MM.1S (cell line): ENCODE data around the gene SS18.

Experiments used
- DNase-seq: peaks from one replicate; pipeline ENCODE4 v3.0.0-alpha.2; 2015
- H2AFZ ChIP-seq: fragments of 300-600 bp; sonication (generic); 2 replicates; pipeline ENCODE4 v1.6.0; 2016; ENCODE audit warnings: antibody characterized with exemption, low read length
- H3F3A ChIP-seq: fragments of 300-600 bp; sonication (generic); 2 replicates; pipeline ENCODE4 v1.6.1; 2016; ENCODE audit warnings: mild to moderate bottlenecking, antibody characterized with exemption, low read length, moderate library complexity, mixed read lengths; ENCODE audit not compliant: insufficient read depth
- H3K27ac ChIP-seq: fragments of 300-600 bp; sonication (generic); 2 replicates; pipeline ENCODE4 v1.5.1; 2016; ENCODE audit warnings: mild to moderate bottlenecking, low read length
- H3K27me3 ChIP-seq: fragments of 300-600 bp; sonication (generic); replicated peaks from 2 replicates; pipeline ENCODE4 v1.6.0; 2016; ENCODE audit warnings: low read length; ENCODE audit not compliant: insufficient read depth
- H3K36me3 ChIP-seq: fragments of 300-600 bp; sonication (generic); replicated peaks from 2 replicates; pipeline ENCODE4 v1.6.1; 2016; ENCODE audit warnings: mild to moderate bottlenecking, low read length, mixed read lengths; ENCODE audit not compliant: insufficient read depth
- H3K4me1 ChIP-seq: fragments of 300-600 bp; sonication (generic); 2 replicates; pipeline ENCODE4 v1.6.1; 2016; ENCODE audit warnings: low read length, mixed read lengths
- H3K4me2 ChIP-seq: fragments of 300-600 bp; sonication (generic); 2 replicates; pipeline ENCODE4 v1.6.0; 2016; ENCODE audit warnings: low read depth, low read length
- H3K4me3 ChIP-seq: fragments of 300-600 bp; sonication (generic); 2 replicates; pipeline ENCODE4 v1.5.1; 2016; ENCODE audit warnings: low read length, mixed read lengths
- H3K79me2 ChIP-seq: fragments of 300-600 bp; sonication (generic); 2 replicates; pipeline ENCODE4 v1.6.1; 2016; ENCODE audit warnings: mixed run types, low read length, mixed read lengths
- H3K9ac ChIP-seq: fragments of 300-600 bp; sonication (generic); 2 replicates; pipeline ENCODE4 v1.6.1; 2016; ENCODE audit warnings: low read length, mixed read lengths
- H3K9me2 ChIP-seq: fragments of 300-600 bp; sonication (generic); replicated peaks from 2 replicates; pipeline ENCODE4 v1.6.1; 2016; ENCODE audit warnings: mild to moderate bottlenecking, low read length, mixed read lengths; ENCODE audit not compliant: insufficient read depth
- H3K9me3 ChIP-seq: fragments of 300-600 bp; sonication (generic); replicated peaks from 2 replicates; pipeline ENCODE4 v1.6.1; 2016; ENCODE audit warnings: mild to moderate bottlenecking, low read length, mixed read lengths; ENCODE audit not compliant: insufficient read depth
- H4K20me1 ChIP-seq: fragments of 300-600 bp; sonication (generic); 2 replicates; pipeline ENCODE4 v1.6.1; 2016; ENCODE audit warnings: mild to moderate bottlenecking, low read length, moderate library complexity, mixed read lengths; ENCODE audit not compliant: insufficient read depth
- EZH2 ChIP-seq: fragments of 300-600 bp; sonication (generic); optimal IDR thresholded peaks from 2 replicates; pipeline ENCODE3; 2017; ENCODE audit warnings: low read depth, mild to moderate bottlenecking, antibody characterized with exemption, low read length, mixed read lengths
- EZH2phosphoT487 ChIP-seq: fragments of 300-600 bp; sonication (generic); IDR thresholded peaks from 2 replicates; pipeline ENCODE4 v1.6.1; 2018; ENCODE audit warnings: antibody characterized with exemption, low read length
- TF ChIP-seq, protein P1 (sequence below): fragments of 300-600 bp; sonication (generic); IDR thresholded peaks from 2 replicates; pipeline ENCODE4 v1.5.1; 2016; ENCODE audit warnings: antibody characterized with exemption, low read length, mixed read lengths

SS18 gene

DNA sequence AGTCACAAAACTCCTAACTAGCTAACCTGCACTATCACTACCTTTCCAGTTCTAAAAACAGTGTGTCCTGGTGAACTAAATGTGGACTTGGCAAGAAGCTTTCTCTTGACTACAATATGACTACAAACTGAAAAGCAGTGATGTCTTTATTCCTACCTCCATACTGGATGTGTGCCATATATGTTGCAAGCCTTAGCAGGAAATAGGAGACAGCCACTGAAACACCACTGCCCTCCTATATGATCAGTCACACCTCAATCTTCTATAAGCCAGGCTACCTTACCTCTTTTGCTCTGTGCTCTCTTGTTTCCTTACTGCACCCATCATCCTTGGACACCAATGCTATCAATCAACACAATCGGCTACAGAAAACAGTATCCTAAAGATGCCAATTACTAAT, 34.1 kb downstream of the SS18 start:
- Histone ChIP-seq H3K27ac (no peak overlapping the region), H3K4me3 (no peak overlapping the region), H3K79me2 (peaks cover 52% of the 10 kb centered on the region), H3K27me3 (no peaks in the 10 kb centered on the region), H3K4me2 (no peak overlapping the region), H3K4me1 (no peaks in the 10 kb centered on the region), H3K9me2 (no peaks in the 10 kb centered on the region), H3K9ac (no peak overlapping the region), H3K36me3 (peaks cover 15% of the 10 kb centered on the region), H4K20me1 (no peaks in the 10 kb centered on the region), H2AFZ (no peak overlapping the region), H3F3A (no peaks in the 10 kb centered on the region; the same call in 1 of the 2 replicates), H3K9me3 (no peaks in the 10 kb centered on the region)
- DNase-seq, result no peak
- no peak for TF ChIP-seq EZH2

- TF ChIP-seq EZH2, result no peak
- TF ChIP-seq, protein P1, sequence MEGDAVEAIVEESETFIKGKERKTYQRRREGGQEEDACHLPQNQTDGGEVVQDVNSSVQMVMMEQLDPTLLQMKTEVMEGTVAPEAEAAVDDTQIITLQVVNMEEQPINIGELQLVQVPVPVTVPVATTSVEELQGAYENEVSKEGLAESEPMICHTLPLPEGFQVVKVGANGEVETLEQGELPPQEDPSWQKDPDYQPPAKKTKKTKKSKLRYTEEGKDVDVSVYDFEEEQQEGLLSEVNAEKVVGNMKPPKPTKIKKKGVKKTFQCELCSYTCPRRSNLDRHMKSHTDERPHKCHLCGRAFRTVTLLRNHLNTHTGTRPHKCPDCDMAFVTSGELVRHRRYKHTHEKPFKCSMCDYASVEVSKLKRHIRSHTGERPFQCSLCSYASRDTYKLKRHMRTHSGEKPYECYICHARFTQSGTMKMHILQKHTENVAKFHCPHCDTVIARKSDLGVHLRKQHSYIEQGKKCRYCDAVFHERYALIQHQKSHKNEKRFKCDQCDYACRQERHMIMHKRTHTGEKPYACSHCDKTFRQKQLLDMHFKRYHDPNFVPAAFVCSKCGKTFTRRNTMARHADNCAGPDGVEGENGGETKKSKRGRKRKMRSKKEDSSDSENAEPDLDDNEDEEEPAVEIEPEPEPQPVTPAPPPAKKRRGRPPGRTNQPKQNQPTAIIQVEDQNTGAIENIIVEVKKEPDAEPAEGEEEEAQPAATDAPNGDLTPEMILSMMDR, result no peak
- no peak for TF ChIP-seq EZH2phosphoT487
These were observed 37.9 kb downstream of the SS18 start for GRCh38 chr18:26052505-26052904.

GRCh38 chr18:26051843-26052242, 38.6 kb downstream of the SS18 start:
- Histone ChIP-seq H3K4me3 (no peak overlapping the region), H3F3A (no peaks in the 10 kb centered on the region; the same call in 1 of the 2 replicates), H3K9me3 (no peaks in the 10 kb centered on the region), H3K9me2 (no peaks in the 10 kb centered on the region), H2AFZ (no peak overlapping the region), H3K4me1 (peaks cover 2% of the 10 kb centered on the region), H3K27ac (no peak overlapping the region), H3K9ac (no peak overlapping the region), H3K79me2 (peaks cover 41% of the 10 kb centered on the region), H4K20me1 (no peaks in the 10 kb centered on the region), H3K4me2 (no peak overlapping the region), H3K36me3 (peaks cover 8% of the 10 kb centered on the region; the same call in 1 of the 2 replicates), H3K27me3 (no peaks in the 10 kb centered on the region)
- TF ChIP-seq EZH2phosphoT487 (no peak), EZH2 (no peak)
- TF ChIP-seq, protein P1, result no peak
- DNase-seq, result no peak

More at GRCh38 chr18:26052505-26052904, 37.9 kb downstream of the SS18 start:
- H3K79me2 ChIP-seq, result peaks cover 47% of the 10 kb centered on the region
- H3K36me3 ChIP-seq, result peaks cover 14% of the 10 kb centered on the region
- no peaks in the 10 kb centered on the region for H3K4me1 ChIP-seq
- no peak overlapping the region for H3K27ac ChIP-seq
- H3F3A ChIP-seq, result no peaks in the 10 kb centered on the region; the same call in 1 of the 2 replicates
- no peaks in the 10 kb centered on the region for H3K27me3 ChIP-seq
- no peaks in the 10 kb centered on the region for H4K20me1 ChIP-seq
- H3K9me3 ChIP-seq, result no peaks in the 10 kb centered on the region
- DNase-seq, result no peak
- no peak overlapping the region for H2AFZ ChIP-seq
- no peak overlapping the region for H3K4me2 ChIP-seq
- no peak overlapping the region for H3K4me3 ChIP-seq
- H3K9me2 ChIP-seq, result no peaks in the 10 kb centered on the region
- H3K9ac ChIP-seq, result no peak overlapping the region

- H3K4me3 ChIP-seq, result no peak overlapping the region
- no peak overlapping the region for H2AFZ ChIP-seq
- H3K9ac ChIP-seq, result no peak overlapping the region
- peaks cover 41% of the 10 kb centered on the region for H3K79me2 ChIP-seq
- peaks cover 10% of the 10 kb centered on the region for H3K4me1 ChIP-seq
- H4K20me1 ChIP-seq, result no peaks in the 10 kb centered on the region
- H3F3A ChIP-seq, result peaks cover 6% of the 10 kb centered on the region; the same call in 1 of the 2 replicates
- peak overlapping the region; percentile 29; the same call in 1 of the 2 replicates for H3K27ac ChIP-seq
- peak overlapping the region; percentile 29 for H3K4me2 ChIP-seq
- no peaks in the 10 kb centered on the region for H3K9me2 ChIP-seq
- peak; percentile 53 for DNase-seq
- H3K27me3 ChIP-seq, result no peaks in the 10 kb centered on the region
- no peaks in the 10 kb centered on the region; the same call in 1 of the 2 replicates for H3K36me3 ChIP-seq
- TF ChIP-seq, protein P1, result no peak
- no peak for TF ChIP-seq EZH2phosphoT487
- no peak for TF ChIP-seq EZH2
- H3K9me3 ChIP-seq, result no peaks in the 10 kb centered on the region
These were observed 43.9 kb downstream of the SS18 start for GRCh38 chr18:26046419-26047077.
